Measurements from ENCODE around the gene KRTAP12-2. TPM values are rescaled to one million over a fixed set of nuclear protein-coding genes. Genes with fewer than 3 reads are reported as not detected.
A peak's percentile ranks its signal among the peaks of the same experiment; 100 is the strongest.

KRTAP12-2 gene
- total RNA-seq, 4 donors from 2014 or later: not detected

DNA sequence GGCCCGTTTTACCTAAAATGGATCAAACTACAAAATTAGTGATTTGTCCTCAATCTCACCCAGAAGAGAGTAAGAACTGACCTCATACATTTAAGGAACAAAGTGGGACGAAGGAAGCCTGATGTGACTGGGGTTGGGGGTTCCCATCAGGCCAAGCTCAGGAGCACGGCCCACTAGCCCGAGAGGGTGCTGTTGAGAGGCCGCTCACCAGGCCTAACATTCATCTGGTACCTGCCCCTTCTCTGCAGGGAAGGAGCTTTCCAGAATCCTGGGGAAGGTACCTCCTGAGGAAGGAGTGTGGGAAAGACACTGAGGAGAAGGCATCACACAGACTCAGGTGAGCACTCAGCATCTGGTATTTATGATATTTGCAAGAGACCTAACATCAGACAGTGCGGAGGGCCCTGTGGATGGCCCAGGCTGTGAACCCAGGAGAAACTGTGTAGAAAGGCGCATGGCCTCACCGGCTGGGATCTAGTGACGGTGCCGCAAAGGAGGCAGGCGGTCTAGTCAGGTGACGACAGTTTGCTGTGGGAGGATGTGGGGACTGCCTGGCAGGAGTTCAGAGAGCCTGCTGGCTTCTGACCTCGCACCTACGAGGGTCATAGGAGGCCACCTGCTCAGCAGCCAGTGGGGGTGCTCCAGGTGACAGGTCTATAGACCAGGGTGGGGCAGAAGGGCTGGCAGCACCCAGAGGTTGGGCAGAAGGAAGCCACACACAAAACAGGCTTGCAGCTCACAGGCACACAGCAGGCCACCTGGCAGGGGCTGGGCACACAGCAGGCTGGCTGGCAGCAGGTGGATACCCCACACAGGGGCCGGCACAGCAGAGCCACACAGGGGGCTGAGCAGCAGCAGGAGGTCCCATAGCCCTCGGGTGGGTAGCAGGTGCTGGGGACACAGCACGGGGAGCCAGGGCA is 12.8 kb downstream of the KRTAP12-2 start:
- Histone ChIP-seq H3K9me3 (peaks cover 0 to 13% (median 6%) of the 10 kb centered on the region in 4 donors), H3K27me3 (peaks cover 0 to 66% (median 0%) of the 10 kb centered on the region in 4 donors), H3K4me3 (no peak overlapping the region), H3K4me1 (no peaks in the 10 kb centered on the region), H3K27ac (replicated peaks in 1 of 4) (no peak overlapping the region), H3K36me3 (no peaks in the 10 kb centered on the region)
- intact Hi-C loops (cut with DNase I): no loop called here
- peak; percentile 79 for DNase-seq (ENCODE audit: extremely low spot score)
- WGBS: 77% methylated on average over 12 of the region's 17 CpGs
- TF ChIP-seq EP300 (IDR thresholded peaks at IDR 0.05) (no peak), POLR2AphosphoS5 (IDR thresholded peaks at IDR 0.05) (peak in 1 of 2 donors; percentile 8), POLR2A (IDR thresholded peaks at IDR 0.05; ENCODE audit: low read depth) (no peak)
- TF ChIP-seq, protein P1, sequence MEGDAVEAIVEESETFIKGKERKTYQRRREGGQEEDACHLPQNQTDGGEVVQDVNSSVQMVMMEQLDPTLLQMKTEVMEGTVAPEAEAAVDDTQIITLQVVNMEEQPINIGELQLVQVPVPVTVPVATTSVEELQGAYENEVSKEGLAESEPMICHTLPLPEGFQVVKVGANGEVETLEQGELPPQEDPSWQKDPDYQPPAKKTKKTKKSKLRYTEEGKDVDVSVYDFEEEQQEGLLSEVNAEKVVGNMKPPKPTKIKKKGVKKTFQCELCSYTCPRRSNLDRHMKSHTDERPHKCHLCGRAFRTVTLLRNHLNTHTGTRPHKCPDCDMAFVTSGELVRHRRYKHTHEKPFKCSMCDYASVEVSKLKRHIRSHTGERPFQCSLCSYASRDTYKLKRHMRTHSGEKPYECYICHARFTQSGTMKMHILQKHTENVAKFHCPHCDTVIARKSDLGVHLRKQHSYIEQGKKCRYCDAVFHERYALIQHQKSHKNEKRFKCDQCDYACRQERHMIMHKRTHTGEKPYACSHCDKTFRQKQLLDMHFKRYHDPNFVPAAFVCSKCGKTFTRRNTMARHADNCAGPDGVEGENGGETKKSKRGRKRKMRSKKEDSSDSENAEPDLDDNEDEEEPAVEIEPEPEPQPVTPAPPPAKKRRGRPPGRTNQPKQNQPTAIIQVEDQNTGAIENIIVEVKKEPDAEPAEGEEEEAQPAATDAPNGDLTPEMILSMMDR (IDR thresholded peaks at IDR 0.05): no peak

DNA sequence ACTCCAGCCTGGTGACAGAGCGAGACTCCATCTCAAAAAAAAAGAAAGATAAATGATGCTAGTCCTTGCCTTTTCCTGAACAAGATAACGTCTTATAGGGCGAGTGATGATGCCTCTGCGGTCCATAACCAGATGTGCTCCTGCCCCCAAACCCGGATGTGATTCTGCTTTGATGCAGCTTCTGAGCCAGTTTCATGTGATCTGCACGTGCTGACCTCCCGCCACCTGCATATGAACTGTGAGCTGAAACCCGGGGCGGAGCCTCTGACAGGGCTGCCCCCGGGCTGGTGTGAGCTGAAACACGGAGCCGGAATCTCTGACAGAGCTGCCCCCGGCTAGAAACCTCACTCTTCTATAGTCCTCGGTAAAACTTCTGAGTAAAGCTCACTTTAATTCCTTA is 13.6 kb downstream of the KRTAP12-2 start:
- 58% methylated on average over 14 of the region's 14 CpGs for WGBS
- Histone ChIP-seq H3K4me1 (no peaks in the 10 kb centered on the region), H3K4me3 (no peak overlapping the region), H3K27ac (replicated peaks in 1 of 4) (no peak overlapping the region), H3K27me3 (peaks cover 0 to 66% (median 0%) of the 10 kb centered on the region in 4 donors), H3K9me3 (peaks cover 0 to 13% (median 6%) of the 10 kb centered on the region in 4 donors), H3K36me3 (no peaks in the 10 kb centered on the region)
- TF ChIP-seq POLR2AphosphoS5 (IDR thresholded peaks at IDR 0.05): no peak
- TF ChIP-seq POLR2A (IDR thresholded peaks at IDR 0.05; ENCODE audit: low read depth): no peak
- TF ChIP-seq, protein P1 (IDR thresholded peaks at IDR 0.05): no peak
- no peak for TF ChIP-seq EP300 (IDR thresholded peaks at IDR 0.05)
- intact Hi-C loops (cut with DNase I): no loop called here
- peak; percentile 55 for DNase-seq (ENCODE audit: extremely low spot score)

DNA sequence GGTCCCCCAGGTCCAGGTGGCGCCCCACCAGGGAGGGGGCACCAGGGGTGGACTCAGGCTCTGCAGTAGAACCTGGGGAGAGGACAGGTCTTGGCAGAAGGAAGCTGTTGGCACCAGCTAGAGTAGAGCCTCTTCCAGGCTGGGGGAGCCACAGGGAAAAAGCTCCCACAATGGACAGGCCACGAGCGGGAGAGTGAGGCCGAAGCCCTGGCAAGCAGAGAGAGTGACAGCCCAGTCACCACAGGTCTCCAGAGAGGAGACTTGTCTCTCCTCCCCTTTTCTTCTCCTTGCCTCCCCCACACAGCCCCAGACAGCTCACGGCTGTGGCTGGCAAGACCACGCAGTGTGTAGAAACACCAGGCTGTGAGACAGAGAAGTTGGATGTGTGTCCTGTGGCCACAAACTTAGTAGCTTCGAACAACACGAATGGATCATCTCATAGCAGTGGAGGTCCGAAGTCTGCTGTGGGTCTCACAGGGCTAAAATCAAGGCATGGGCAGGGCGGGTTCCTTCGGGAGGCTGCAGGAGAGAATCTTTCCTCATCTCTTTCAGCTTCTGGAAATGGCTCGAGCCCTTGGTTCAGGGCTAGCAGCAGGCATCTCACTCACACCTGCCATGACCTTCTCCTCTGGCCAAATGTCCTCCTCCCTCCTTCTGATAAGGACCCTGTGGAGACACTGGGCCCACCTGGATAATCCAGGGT is 15.6 kb downstream of the KRTAP12-2 start:
- H3K9me3 ChIP-seq: peaks cover 0 to 3% (median 1%) of the 10 kb centered on the region in 4 donors
- H3K27ac ChIP-seq (replicated peaks in 1 of 4): no peak overlapping the region
- DNase-seq (ENCODE audit: extremely low spot score): peak; percentile 89
- 93% methylated on average over 11 of the region's 12 CpGs for WGBS
- no peak overlapping the region for H3K4me3 ChIP-seq
- intact Hi-C loops (cut with DNase I): no loop called here
- TF ChIP-seq, protein P1 (IDR thresholded peaks at IDR 0.05): no peak
- TF ChIP-seq EP300 (IDR thresholded peaks at IDR 0.05) (no peak), POLR2A (IDR thresholded peaks at IDR 0.05; ENCODE audit: low read depth) (no peak), POLR2AphosphoS5 (IDR thresholded peaks at IDR 0.05) (no peak)
- no peaks in the 10 kb centered on the region for H3K36me3 ChIP-seq
- H3K27me3 ChIP-seq: peaks cover 0 to 70% (median 0%) of the 10 kb centered on the region in 4 donors
- H3K4me1 ChIP-seq: no peaks in the 10 kb centered on the region

DNA sequence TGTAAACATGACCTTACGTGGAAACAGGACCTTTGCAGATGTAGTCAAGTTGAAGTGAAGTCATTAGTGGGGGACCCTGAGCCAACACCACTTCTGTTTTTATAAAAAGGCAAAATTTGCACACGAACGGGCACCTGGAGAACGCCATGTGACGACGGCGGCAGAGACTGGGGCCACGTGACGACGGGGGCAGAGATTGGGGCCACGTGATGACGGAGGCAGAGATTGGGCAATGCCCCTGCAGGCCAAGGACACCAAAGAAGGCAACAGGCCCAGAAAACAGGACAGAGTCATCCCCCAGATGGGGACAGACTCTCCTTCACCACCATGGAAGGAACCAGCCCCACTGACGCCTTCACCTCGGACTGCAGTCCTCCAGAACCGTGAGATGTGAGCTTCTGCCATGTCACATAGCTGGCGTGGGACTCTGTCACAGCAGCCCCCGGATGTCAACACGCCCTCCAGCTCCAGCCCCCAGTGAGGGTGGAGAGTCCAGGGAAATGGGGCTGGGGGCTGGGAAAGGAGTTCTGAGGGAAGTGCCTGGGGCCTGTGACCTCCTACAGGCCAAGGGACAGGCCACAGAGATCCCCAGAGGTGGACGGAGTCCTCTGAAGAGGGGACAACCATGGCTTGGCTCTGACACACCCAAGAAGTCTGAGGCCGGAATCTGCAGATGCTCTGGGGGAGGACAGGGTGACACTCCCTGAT is 16.3 kb downstream of the KRTAP12-2 start:
- TF ChIP-seq POLR2AphosphoS5 (IDR thresholded peaks at IDR 0.05): no peak
- no peak for TF ChIP-seq POLR2A (IDR thresholded peaks at IDR 0.05; ENCODE audit: low read depth)
- TF ChIP-seq, protein P1 (IDR thresholded peaks at IDR 0.05): no peak
- TF ChIP-seq EP300 (IDR thresholded peaks at IDR 0.05): no peak
- Histone ChIP-seq H3K27me3 (peaks cover 0 to 70% (median 0%) of the 10 kb centered on the region in 4 donors), H3K9me3 (peaks cover 0 to 1% (median under 1%) of the 10 kb centered on the region in 4 donors), H3K4me1 (no peaks in the 10 kb centered on the region), H3K4me3 (no peak overlapping the region), H3K36me3 (no peaks in the 10 kb centered on the region), H3K27ac (replicated peaks in 1 of 4) (no peak overlapping the region)
- intact Hi-C loops (cut with DNase I): no loop called here
- WGBS: 91% methylated on average over 20 of the region's 20 CpGs
- peak; percentile 91 for DNase-seq (ENCODE audit: extremely low spot score)
